Transverse colon (tissue), 4 donors: ENCODE results near the gene GPC5. TPM values are rescaled to one million over a fixed set of nuclear protein-coding genes. Genes with fewer than 3 reads are reported as not detected.

Experiments
- DNase-seq: peaks from one replicate; pipeline ENCODE4 v3.0.0-alpha.2; 2019
- H3K27ac ChIP-seq, 4 donors: fragments of 200-600 bp; sonication (generic); 2 replicates each; pipeline ENCODE4 v1.5.1; 2016 to 2018; ENCODE audit warnings: inconsistent platforms in 4 of 4
- H3K27me3 ChIP-seq: fragments of 200-600 bp; sonication (generic); 2 replicates; pipeline ENCODE4 v1.5.1; 2017; ENCODE audit warnings: inconsistent platforms
- H3K36me3 ChIP-seq, 4 donors: fragments of 200-600 bp; sonication (generic); 2 replicates each; pipeline ENCODE4 v1.5.1; 2017 to 2019; ENCODE audit warnings: inconsistent platforms in 4 of 4
- H3K4me1 ChIP-seq, 4 donors: fragments of 200-600 bp; sonication (generic); 2 replicates each; pipeline ENCODE4 v1.5.1; 2017 to 2020; ENCODE audit warnings: inconsistent platforms in 4 of 4
- H3K4me3 ChIP-seq, 4 donors: fragments of 200-600 bp; sonication (generic); 1 replicate in 1 of 4; 2 replicates in 3 of 4; pipeline versions ENCODE4 v1.5.1 to v1.6.1; 2017 to 2019; ENCODE audit warnings: inconsistent platforms in 4 of 4
- H3K9me3 ChIP-seq, 2 donors: fragments of 200-600 bp; sonication (generic); 2 replicates each; pipeline ENCODE4 v1.5.1; 2017 to 2019; ENCODE audit warnings: inconsistent platforms in 2 of 2
- EP300 ChIP-seq: sonication (generic); formaldehyde crosslinking; IDR thresholded peaks from one replicate; pipeline ENCODE4 v1.6.1; 2017; ENCODE audit warnings: antibody characterized with exemption, low read depth
- POLR2A ChIP-seq: fragments of 450-650 bp; IDR thresholded peaks from one replicate; pipeline ENCODE4 v1.6.1; 2016; ENCODE audit warnings: antibody characterized with exemption, mild to moderate bottlenecking, moderate library complexity
- POLR2AphosphoS5 ChIP-seq, 3 donors: sonication (generic); formaldehyde crosslinking; IDR thresholded peaks; one replicate each; pipeline ENCODE4 v1.6.1; 2016; ENCODE audit warnings: antibody characterized with exemption in 3 of 3
- WGBS, 2 donors: methylation state at CpG; one replicate each; pipeline ENCODE4 v1.1.5; 2018; ENCODE audit warnings: low coverage in 1 of 2; 5-methylcytosine and 5-hydroxymethylcytosine counted together
- in situ Hi-C, 4 donors: fragments of 200-750 bp; cut with MboI; loops; one replicate each; pipeline versions ENCODE4 v1.15.0 to v1.15.1; 2017; ENCODE audit warnings: low sequenced_read_pairs in 3 of 4, low pct_ligation_motif_present in 1 of 4, low pct_unique_long_range_greater_than_20kb in 1 of 4
- intact Hi-C: fragments of 100-400 bp; cut with DNase I; formaldehyde crosslinking; loops from one replicate; pipeline ENCODE4 v1.15.1; 2023; ENCODE audit warnings: low total_unique reads
- total RNA-seq, 4 donors: library from RNA; depleted of rRNA; stranded (reverse); fragments of >200 nt; gene quantifications; one replicate each; pipeline ENCODE4 v1.1.0, GENCODE V29; 2016
- TF ChIP-seq, protein P1 (sequence below), 5 experiments: fragments of 200-600 bp in 3 of 5; fragments of 450-650 bp in 2 of 5; sonication (generic) in 3 of 5; IDR thresholded peaks; 1 replicate in 2 of 5; 2 replicates in 3 of 5; pipeline ENCODE4 v1.5.1; 2016 to 2017; ENCODE audit warnings: antibody characterized with exemption in 5 of 5, inconsistent platforms in 3 of 5, mild to moderate bottlenecking in 2 of 5, moderate library complexity in 1 of 5

The GPC5 gene
- total RNA-seq, 4 donors from 2014 or later, result 0.48 to 1.4 TPM; not detected in 2

DNA sequence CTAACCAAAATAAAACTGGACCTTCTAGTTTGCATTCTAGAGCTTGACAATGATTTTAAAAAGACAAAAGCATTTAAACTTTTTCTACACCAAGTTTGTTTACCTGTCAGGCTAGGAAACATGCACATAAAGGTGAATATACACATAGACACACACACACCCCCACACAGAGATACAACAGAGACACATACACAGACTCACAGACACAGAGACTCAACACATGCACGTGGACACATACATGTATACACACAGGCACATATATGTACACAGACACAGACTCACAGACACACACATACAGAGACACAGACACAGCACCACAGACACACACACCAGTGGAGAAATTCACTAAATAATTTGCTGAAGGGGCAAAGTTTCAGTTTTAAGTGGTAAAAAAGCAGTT, 155.7 kb downstream of the GPC5 start:
- Histone ChIP-seq H3K27ac (no peak overlapping the region), H3K4me1 (no peaks in the 10 kb centered on the region), H3K9me3 (no peaks in the 10 kb centered on the region), H3K36me3 (no peaks in the 10 kb centered on the region), H3K27me3 (no peaks in the 10 kb centered on the region), H3K4me3 (no peak overlapping the region)
- TF ChIP-seq POLR2AphosphoS5 (IDR thresholded peaks at IDR 0.05), result no peak
- TF ChIP-seq EP300, result no peak
- TF ChIP-seq POLR2A, result no peak
- WGBS, 2 donors, result 55 to 80% methylated on average over 1 of the region's 1 CpG
- no peak for DNase-seq
- intact Hi-C loops, result no loop called here
- in situ Hi-C loops, result no loop called here

DNA sequence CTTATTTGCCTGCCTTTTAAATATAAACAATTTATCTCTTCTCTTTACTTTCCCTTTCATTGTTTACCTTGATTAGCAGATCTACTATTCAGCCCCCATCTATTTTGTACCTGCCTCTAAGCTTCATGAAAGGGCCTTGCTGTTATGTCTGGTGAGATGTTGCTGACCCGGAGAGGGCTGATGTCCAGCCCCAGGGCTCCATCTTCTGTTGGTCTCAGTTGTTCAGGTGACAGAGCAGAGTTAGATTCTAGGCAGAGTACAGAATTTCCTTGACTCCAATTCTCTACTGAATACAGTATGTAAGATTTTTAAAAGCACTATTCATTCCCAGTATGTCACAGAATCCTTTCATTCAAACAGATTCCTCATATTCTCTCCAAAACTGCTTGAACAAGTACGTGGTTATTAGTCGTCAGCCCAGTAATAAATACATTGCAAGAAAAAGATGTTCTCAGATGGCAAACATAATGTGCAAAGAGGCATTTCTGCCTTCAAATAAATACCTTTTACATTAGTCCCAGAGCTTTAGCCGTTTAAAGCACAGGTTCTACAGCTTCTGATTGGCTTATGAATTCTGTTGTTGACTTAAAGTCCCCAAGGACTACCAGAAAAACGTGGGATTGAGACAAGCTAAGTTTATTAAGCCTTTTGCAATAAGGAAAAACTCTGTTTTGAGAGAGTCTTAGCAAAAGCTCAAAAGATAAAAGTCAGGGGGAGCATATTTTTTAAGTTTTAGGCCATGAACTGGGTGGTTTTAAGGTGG, 159.1 kb downstream of the GPC5 start:
- H3K9me3 ChIP-seq, result no peaks in the 10 kb centered on the region
- intact Hi-C loops, result no loop called here
- H3K27ac ChIP-seq, result no peak overlapping the region
- no peaks in the 10 kb centered on the region for H3K4me1 ChIP-seq
- H3K27me3 ChIP-seq, result no peaks in the 10 kb centered on the region
- no peak for DNase-seq
- WGBS, 2 donors, result 55 to 69% methylated on average over 4 to 5 of the region's 5 CpGs
- no peaks in the 10 kb centered on the region for H3K36me3 ChIP-seq
- in situ Hi-C loops, result no loop called here
- TF ChIP-seq, protein P1, sequence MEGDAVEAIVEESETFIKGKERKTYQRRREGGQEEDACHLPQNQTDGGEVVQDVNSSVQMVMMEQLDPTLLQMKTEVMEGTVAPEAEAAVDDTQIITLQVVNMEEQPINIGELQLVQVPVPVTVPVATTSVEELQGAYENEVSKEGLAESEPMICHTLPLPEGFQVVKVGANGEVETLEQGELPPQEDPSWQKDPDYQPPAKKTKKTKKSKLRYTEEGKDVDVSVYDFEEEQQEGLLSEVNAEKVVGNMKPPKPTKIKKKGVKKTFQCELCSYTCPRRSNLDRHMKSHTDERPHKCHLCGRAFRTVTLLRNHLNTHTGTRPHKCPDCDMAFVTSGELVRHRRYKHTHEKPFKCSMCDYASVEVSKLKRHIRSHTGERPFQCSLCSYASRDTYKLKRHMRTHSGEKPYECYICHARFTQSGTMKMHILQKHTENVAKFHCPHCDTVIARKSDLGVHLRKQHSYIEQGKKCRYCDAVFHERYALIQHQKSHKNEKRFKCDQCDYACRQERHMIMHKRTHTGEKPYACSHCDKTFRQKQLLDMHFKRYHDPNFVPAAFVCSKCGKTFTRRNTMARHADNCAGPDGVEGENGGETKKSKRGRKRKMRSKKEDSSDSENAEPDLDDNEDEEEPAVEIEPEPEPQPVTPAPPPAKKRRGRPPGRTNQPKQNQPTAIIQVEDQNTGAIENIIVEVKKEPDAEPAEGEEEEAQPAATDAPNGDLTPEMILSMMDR (IDR thresholded peaks at IDR 0.05), result no peak
- no peak for TF ChIP-seq POLR2AphosphoS5 (IDR thresholded peaks at IDR 0.05)
- TF ChIP-seq POLR2A, result no peak
- TF ChIP-seq EP300, result no peak
- no peak overlapping the region for H3K4me3 ChIP-seq

DNA sequence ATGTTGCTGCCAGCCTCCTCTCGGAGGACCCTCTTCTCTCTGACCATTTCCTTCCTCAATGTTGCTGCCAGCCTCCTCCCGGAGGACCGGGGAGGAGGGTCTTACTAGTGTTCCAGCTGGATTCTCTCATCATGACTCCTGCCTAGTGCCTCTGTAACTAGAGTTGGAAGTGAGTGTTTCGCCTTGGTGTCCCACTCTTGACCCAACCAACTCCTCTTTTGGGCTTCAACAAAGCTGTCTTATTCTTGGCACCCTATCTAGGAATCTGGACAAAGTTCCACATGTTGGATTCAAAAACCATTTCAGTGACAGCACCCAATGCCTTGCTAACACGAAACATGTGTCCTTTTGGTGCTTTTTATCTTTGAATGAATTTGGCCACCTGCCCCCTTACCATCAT, 165.4 kb downstream of the GPC5 start:
- no peaks in the 10 kb centered on the region for H3K27me3 ChIP-seq
- H3K9me3 ChIP-seq, result no peaks in the 10 kb centered on the region
- H3K36me3 ChIP-seq, result no peaks in the 10 kb centered on the region
- DNase-seq, result no peak
- in situ Hi-C loops (no loop called here), intact Hi-C loops (no loop called here)
- no peak overlapping the region for H3K4me3 ChIP-seq
- no peak for TF ChIP-seq POLR2A
- TF ChIP-seq, protein P1 (IDR thresholded peaks at IDR 0.05), result no peak
- no peak for TF ChIP-seq POLR2AphosphoS5 (IDR thresholded peaks at IDR 0.05)
- no peak for TF ChIP-seq EP300
- H3K4me1 ChIP-seq, result peaks cover 0 to 4% (median 0%) of the 10 kb centered on the region in 4 donors
- no peak overlapping the region for H3K27ac ChIP-seq
- 50 to 52% methylated on average over 3 to 5 of the region's 5 CpGs for WGBS, 2 donors

DNA sequence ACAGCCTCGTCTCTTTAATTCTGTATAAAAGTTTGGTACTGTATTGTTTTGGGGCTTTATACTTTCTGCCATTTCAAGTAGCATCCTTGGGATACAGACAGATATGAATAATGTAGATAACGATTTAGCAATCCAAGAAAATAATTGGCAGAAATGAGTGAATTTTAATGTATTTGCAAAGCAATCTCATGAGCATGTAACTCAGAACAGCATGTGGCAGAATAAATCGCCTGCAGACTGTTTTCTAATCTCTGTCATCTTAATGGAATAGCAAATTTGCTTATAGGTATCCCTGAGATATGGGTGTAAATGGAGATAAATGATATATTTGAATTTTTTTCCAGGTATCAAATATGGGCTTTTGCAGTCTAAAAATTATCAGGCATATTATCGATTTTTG, 166.0 kb downstream of the GPC5 start:
- Histone ChIP-seq H3K36me3 (no peaks in the 10 kb centered on the region), H3K27me3 (no peaks in the 10 kb centered on the region), H3K4me3 (no peak overlapping the region), H3K9me3 (no peaks in the 10 kb centered on the region), H3K4me1 (peaks cover 0 to 4% (median 0%) of the 10 kb centered on the region in 4 donors), H3K27ac (no peak overlapping the region)
- DNase-seq, result no peak
- intact Hi-C loops, result no loop called here
- WGBS, 2 donors, result 74 to 81% methylated on average over 4 of the region's 4 CpGs
- in situ Hi-C loops, result no loop called here
- TF ChIP-seq EP300 (no peak), POLR2A (no peak), POLR2AphosphoS5 (IDR thresholded peaks at IDR 0.05) (no peak)
- TF ChIP-seq, protein P1 (IDR thresholded peaks at IDR 0.05), result no peak
